Liver (tissue), 9 donors: ENCODE results near the gene USP31. TPM values are rescaled to one million over a fixed set of nuclear protein-coding genes. Genes with fewer than 3 reads are reported as not detected.

Experiments
- DNase-seq: peaks from one replicate; pipeline ENCODE4 v3.0.0-alpha.2; 2017; ENCODE audit warnings: low spot score
- H3K27ac ChIP-seq, 2 donors: one replicate each; pipeline ENCODE4 v1.7.0; 2013; ENCODE audit warnings: inconsistent platforms in 2 of 2, low read length in 2 of 2, control low read depth in 1 of 2, low read depth in 1 of 2, mild to moderate bottlenecking in 1 of 2
- H3K27me3 ChIP-seq, 4 donors: one replicate each; pipeline versions ENCODE4 v1.6.1 to v1.7.0; 2013; ENCODE audit warnings: low read length in 3 of 4, inconsistent platforms in 1 of 4, mild to moderate bottlenecking in 1 of 4, moderate library complexity in 1 of 4; ENCODE audit not compliant: control insufficient read depth in 4 of 4, insufficient read depth in 4 of 4
- H3K36me3 ChIP-seq, 4 donors: one replicate each; pipeline versions ENCODE4 v1.6.1 to v1.7.0; 2013; ENCODE audit warnings: low read length in 3 of 4, mild to moderate bottlenecking in 3 of 4, low read depth in 1 of 4, moderate library complexity in 1 of 4; ENCODE audit not compliant: control insufficient read depth in 4 of 4, insufficient read depth in 3 of 4
- H3K4me1 ChIP-seq, 4 donors: one replicate each; pipeline versions ENCODE4 v1.6.1 to v1.7.0; 2013; ENCODE audit warnings: low read length in 3 of 4, mild to moderate bottlenecking in 3 of 4, moderate library complexity in 1 of 4; ENCODE audit not compliant: control insufficient read depth in 4 of 4, insufficient read depth in 4 of 4
- H3K4me3 ChIP-seq, 3 donors: one replicate each; pipeline versions ENCODE4 v1.6.1 to v1.7.0; 2013; ENCODE audit warnings: low read length in 3 of 3, control low read depth in 1 of 3, low read depth in 1 of 3, mild to moderate bottlenecking in 1 of 3
- H3K9ac ChIP-seq, 2 donors: one replicate each; pipeline ENCODE4 v1.7.0; 2013; ENCODE audit warnings: low read length in 2 of 2, mild to moderate bottlenecking in 2 of 2, moderate library complexity in 2 of 2, control low read depth in 1 of 2, low read depth in 1 of 2
- H3K9me3 ChIP-seq, 4 donors: one replicate each; pipeline versions ENCODE4 v1.6.1 to v1.7.0; 2013; ENCODE audit warnings: low read length in 3 of 4; ENCODE audit not compliant: control insufficient read depth in 4 of 4
- EGR1 ChIP-seq, 2 donors: IDR thresholded peaks; 2 replicates each; pipeline ENCODE4 v1.6.1; 2016 to 2018; ENCODE audit warnings: antibody characterized with exemption in 2 of 2, low read depth in 2 of 2
- FOXA1 ChIP-seq: IDR thresholded peaks from 2 replicates; pipeline ENCODE4 v1.6.1; 2016; ENCODE audit warnings: antibody characterized with exemption
- FOXA2 ChIP-seq: IDR thresholded peaks from 2 replicates; pipeline ENCODE4 v1.6.1; 2016; ENCODE audit warnings: antibody characterized with exemption
- GABPA ChIP-seq, 2 donors: IDR thresholded peaks in 1 of 2; conservative IDR thresholded peaks in 1 of 2; 2 replicates each; pipeline ENCODE4 v1.6.1; 2016; ENCODE audit warnings: antibody characterized with exemption in 2 of 2, mild to moderate bottlenecking in 1 of 2, moderate library complexity in 1 of 2
- HNF4A ChIP-seq, 2 donors: conservative IDR thresholded peaks; 2 replicates each; pipeline ENCODE4 v1.6.1; 2016; ENCODE audit warnings: antibody characterized with exemption in 2 of 2, mild to moderate bottlenecking in 2 of 2
- HNF4G ChIP-seq: IDR thresholded peaks from 2 replicates; pipeline ENCODE4 v1.6.1; 2016; ENCODE audit warnings: antibody characterized with exemption
- JUND ChIP-seq, 2 donors: IDR thresholded peaks; 2 replicates each; pipeline ENCODE4 v1.6.1; 2016; ENCODE audit warnings: antibody characterized with exemption in 2 of 2
- NR2F2 ChIP-seq: IDR thresholded peaks from 2 replicates; pipeline ENCODE4 v1.6.1; 2016; ENCODE audit warnings: antibody characterized with exemption
- RAD21 ChIP-seq, 2 donors: IDR thresholded peaks; 2 replicates each; pipeline ENCODE4 v1.6.1; 2016; ENCODE audit warnings: antibody characterized with exemption in 2 of 2, mild to moderate bottlenecking in 2 of 2
- RXRA ChIP-seq, 2 donors: IDR thresholded peaks; 2 replicates each; pipeline ENCODE4 v1.6.1; 2017 to 2018; ENCODE audit warnings: antibody characterized with exemption in 2 of 2, mild to moderate bottlenecking in 1 of 2
- SP1 ChIP-seq: IDR thresholded peaks from 2 replicates; pipeline ENCODE4 v1.6.1; 2018; ENCODE audit warnings: antibody characterized with exemption, mild to moderate bottlenecking
- TAF1 ChIP-seq: conservative IDR thresholded peaks from 2 replicates; pipeline ENCODE4 v1.6.1; 2016; ENCODE audit warnings: antibody characterized with exemption, mild to moderate bottlenecking
- YY1 ChIP-seq: IDR thresholded peaks from 2 replicates; pipeline ENCODE4 v1.6.1; 2016; ENCODE audit warnings: antibody characterized with exemption, mild to moderate bottlenecking
- WGBS: extraction: QIAGEN DNeasy Blood & Tissue Kit; methylation state at CpG from one replicate; pipeline ENCODE4 v1.1.7; 2013; 5-methylcytosine and 5-hydroxymethylcytosine counted together
- polyA plus RNA-seq, 2 donors: library from polyadenylated mRNA; stranded (reverse) in 1 of 2; unstranded in 1 of 2; fragments of 200-250 nt in 1 of 2; fragments of >200 nt in 1 of 2; fragmentation: Nextera tagmentation in 1 of 2; extraction: Ambion mirVana in 1 of 2; gene quantifications; one replicate each; pipeline versions ENCODE4 v1.2.1 to v1.2.3, GENCODE V29; 2013 to 2015
- total RNA-seq, 2 donors: library from RNA; depleted of rRNA; stranded (reverse); fragments of >200 nt; gene quantifications; one replicate each; pipeline ENCODE4 v1.2.3, GENCODE V29; 2014
- TF ChIP-seq, protein P1 (sequence below): IDR thresholded peaks from 2 replicates; pipeline ENCODE4 v1.6.1; 2016; ENCODE audit warnings: antibody characterized with exemption
- TF ChIP-seq, protein P2 (sequence below): fragments of 150-350 bp; IDR thresholded peaks from 2 replicates; pipeline ENCODE4 v1.5.1; 2017; ENCODE audit warnings: improper control_type of control experiment, low read depth, low read length; ENCODE audit not compliant: missing input control
- TF ChIP-seq, protein P3 (sequence below): IDR thresholded peaks from 2 replicates; pipeline ENCODE4 v1.6.1; 2016; ENCODE audit warnings: antibody characterized with exemption
- TF ChIP-seq, protein P4 (sequence below): IDR thresholded peaks from 2 replicates; pipeline ENCODE4 v1.6.1; 2016; ENCODE audit warnings: antibody characterized with exemption, mild to moderate bottlenecking
- TF ChIP-seq, protein P5 (sequence below): IDR thresholded peaks from 2 replicates; pipeline ENCODE4 v1.6.1; 2016; ENCODE audit warnings: antibody characterized with exemption
- donor health status: healthy.
- donor health status: healthy.
- donor health status: healthy.
- donor health status: healthy.
- donor health status: healthy.

The USP31 gene
- total and polyA plus RNA-seq, 4 donors = 2.4 to 16.4 (median 3.8) TPM

DNA sequence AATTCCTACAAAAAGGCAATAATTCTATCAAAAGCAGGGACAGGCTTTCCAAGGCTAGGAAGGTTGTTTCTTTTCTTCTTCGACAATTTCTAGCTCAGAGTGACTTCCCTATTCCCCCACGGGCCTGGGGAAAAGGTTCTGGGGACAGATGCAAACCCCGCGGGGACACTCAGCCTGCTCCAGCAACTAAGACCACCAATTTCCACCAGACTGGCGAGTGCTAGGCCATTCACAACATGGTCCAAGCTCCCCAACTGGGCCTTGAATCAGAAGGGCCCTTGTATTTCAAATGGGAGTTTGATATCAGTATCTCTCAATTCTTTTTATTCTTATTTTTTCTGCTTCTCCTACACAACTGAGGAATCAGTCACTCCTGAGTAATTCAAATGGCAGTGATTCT is 86.7 kb downstream of the USP31 start:
- no peaks in the 10 kb centered on the region for H3K9me3 ChIP-seq
- H3K27ac ChIP-seq = no peak overlapping the region
- TF ChIP-seq HNF4A (conservative IDR thresholded peaks at IDR 0.05) (no peak), NR2F2 (no peak), RXRA (IDR thresholded peaks at IDR 0.05) (no peak), RAD21 (IDR thresholded peaks at IDR 0.05) (no peak), HNF4G (no peak), SP1 (no peak), FOXA1 (no peak), GABPA (IDR thresholded peaks at IDR 0.05 in 1 of 2, conservative IDR thresholded peaks at IDR 0.05 in 1 of 2) (no peak), TAF1 (no peak), EGR1 (IDR thresholded peaks at IDR 0.05; ENCODE audit: low read depth in 2 of 2) (no peak), JUND (IDR thresholded peaks at IDR 0.05) (no peak)
- TF ChIP-seq, protein P1, sequence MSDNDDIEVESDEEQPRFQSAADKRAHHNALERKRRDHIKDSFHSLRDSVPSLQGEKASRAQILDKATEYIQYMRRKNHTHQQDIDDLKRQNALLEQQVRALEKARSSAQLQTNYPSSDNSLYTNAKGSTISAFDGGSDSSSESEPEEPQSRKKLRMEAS = no peak
- TF ChIP-seq, protein P2, sequence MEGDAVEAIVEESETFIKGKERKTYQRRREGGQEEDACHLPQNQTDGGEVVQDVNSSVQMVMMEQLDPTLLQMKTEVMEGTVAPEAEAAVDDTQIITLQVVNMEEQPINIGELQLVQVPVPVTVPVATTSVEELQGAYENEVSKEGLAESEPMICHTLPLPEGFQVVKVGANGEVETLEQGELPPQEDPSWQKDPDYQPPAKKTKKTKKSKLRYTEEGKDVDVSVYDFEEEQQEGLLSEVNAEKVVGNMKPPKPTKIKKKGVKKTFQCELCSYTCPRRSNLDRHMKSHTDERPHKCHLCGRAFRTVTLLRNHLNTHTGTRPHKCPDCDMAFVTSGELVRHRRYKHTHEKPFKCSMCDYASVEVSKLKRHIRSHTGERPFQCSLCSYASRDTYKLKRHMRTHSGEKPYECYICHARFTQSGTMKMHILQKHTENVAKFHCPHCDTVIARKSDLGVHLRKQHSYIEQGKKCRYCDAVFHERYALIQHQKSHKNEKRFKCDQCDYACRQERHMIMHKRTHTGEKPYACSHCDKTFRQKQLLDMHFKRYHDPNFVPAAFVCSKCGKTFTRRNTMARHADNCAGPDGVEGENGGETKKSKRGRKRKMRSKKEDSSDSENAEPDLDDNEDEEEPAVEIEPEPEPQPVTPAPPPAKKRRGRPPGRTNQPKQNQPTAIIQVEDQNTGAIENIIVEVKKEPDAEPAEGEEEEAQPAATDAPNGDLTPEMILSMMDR = no peak
- TF ChIP-seq, protein P3, sequence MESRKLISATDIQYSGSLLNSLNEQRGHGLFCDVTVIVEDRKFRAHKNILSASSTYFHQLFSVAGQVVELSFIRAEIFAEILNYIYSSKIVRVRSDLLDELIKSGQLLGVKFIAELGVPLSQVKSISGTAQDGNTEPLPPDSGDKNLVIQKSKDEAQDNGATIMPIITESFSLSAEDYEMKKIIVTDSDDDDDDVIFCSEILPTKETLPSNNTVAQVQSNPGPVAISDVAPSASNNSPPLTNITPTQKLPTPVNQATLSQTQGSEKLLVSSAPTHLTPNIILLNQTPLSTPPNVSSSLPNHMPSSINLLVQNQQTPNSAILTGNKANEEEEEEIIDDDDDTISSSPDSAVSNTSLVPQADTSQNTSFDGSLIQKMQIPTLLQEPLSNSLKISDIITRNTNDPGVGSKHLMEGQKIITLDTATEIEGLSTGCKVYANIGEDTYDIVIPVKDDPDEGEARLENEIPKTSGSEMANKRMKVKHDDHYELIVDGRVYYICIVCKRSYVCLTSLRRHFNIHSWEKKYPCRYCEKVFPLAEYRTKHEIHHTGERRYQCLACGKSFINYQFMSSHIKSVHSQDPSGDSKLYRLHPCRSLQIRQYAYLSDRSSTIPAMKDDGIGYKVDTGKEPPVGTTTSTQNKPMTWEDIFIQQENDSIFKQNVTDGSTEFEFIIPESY = no peak
- peaks cover 0 to 3% (median 1%) of the 10 kb centered on the region in 4 donors for H3K4me1 ChIP-seq
- H3K9ac ChIP-seq = no peak overlapping the region
- peaks cover 0 to 11% (median 4%) of the 10 kb centered on the region in 4 donors for H3K36me3 ChIP-seq
- no peaks in the 10 kb centered on the region for H3K27me3 ChIP-seq
- H3K4me3 ChIP-seq = no peak overlapping the region
- 89% methylated on average over 5 of the region's 5 CpGs for WGBS
- no peak for DNase-seq

DNA sequence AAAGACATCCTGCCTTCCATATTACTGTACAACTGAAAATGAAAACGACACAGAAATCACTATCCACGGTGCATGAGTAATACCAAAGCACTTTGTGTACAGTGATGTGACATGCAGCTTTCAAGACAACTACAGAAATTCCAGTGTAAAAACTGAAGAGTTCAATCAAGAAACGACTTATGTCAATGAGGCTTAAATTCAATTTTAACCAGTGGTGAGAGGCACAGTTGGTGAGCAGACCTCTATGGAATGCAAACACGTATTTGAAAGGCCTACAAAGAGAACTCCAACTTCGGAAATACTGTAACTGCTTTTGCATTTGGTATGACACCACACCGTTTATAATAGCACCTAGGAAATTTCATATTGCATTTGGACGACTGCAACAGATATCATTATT is 87.6 kb downstream of the USP31 start:
- Histone ChIP-seq H3K27ac (no peak overlapping the region), H3K36me3 (peaks cover 0 to 3% (median under 1%) of the 10 kb centered on the region in 4 donors), H3K9ac (no peak overlapping the region), H3K4me1 (peaks cover 0 to 3% (median 1%) of the 10 kb centered on the region in 4 donors), H3K4me3 (no peak overlapping the region), H3K9me3 (no peaks in the 10 kb centered on the region), H3K27me3 (no peaks in the 10 kb centered on the region)
- WGBS = 82% methylated on average over 7 of the region's 7 CpGs
- TF ChIP-seq HNF4G = no peak
- no peak for TF ChIP-seq YY1
- TF ChIP-seq, protein P1 = no peak
- no peak for TF ChIP-seq TAF1
- no peak for TF ChIP-seq SP1
- TF ChIP-seq EGR1 (IDR thresholded peaks at IDR 0.05; ENCODE audit: low read depth in 2 of 2) = no peak
- TF ChIP-seq, protein P4, sequence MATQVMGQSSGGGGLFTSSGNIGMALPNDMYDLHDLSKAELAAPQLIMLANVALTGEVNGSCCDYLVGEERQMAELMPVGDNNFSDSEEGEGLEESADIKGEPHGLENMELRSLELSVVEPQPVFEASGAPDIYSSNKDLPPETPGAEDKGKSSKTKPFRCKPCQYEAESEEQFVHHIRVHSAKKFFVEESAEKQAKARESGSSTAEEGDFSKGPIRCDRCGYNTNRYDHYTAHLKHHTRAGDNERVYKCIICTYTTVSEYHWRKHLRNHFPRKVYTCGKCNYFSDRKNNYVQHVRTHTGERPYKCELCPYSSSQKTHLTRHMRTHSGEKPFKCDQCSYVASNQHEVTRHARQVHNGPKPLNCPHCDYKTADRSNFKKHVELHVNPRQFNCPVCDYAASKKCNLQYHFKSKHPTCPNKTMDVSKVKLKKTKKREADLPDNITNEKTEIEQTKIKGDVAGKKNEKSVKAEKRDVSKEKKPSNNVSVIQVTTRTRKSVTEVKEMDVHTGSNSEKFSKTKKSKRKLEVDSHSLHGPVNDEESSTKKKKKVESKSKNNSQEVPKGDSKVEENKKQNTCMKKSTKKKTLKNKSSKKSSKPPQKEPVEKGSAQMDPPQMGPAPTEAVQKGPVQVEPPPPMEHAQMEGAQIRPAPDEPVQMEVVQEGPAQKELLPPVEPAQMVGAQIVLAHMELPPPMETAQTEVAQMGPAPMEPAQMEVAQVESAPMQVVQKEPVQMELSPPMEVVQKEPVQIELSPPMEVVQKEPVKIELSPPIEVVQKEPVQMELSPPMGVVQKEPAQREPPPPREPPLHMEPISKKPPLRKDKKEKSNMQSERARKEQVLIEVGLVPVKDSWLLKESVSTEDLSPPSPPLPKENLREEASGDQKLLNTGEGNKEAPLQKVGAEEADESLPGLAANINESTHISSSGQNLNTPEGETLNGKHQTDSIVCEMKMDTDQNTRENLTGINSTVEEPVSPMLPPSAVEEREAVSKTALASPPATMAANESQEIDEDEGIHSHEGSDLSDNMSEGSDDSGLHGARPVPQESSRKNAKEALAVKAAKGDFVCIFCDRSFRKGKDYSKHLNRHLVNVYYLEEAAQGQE = no peak
- no peak for TF ChIP-seq RAD21 (IDR thresholded peaks at IDR 0.05)
- TF ChIP-seq NR2F2 = no peak
- TF ChIP-seq RXRA (IDR thresholded peaks at IDR 0.05) = no peak
- TF ChIP-seq, protein P5, sequence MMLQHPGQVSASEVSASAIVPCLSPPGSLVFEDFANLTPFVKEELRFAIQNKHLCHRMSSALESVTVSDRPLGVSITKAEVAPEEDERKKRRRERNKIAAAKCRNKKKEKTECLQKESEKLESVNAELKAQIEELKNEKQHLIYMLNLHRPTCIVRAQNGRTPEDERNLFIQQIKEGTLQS = no peak
- no peak for TF ChIP-seq FOXA1
- TF ChIP-seq HNF4A (conservative IDR thresholded peaks at IDR 0.05) = no peak
- TF ChIP-seq GABPA (IDR thresholded peaks at IDR 0.05 in 1 of 2, conservative IDR thresholded peaks at IDR 0.05 in 1 of 2) = no peak
- TF ChIP-seq, protein P3 = no peak
- no peak for TF ChIP-seq JUND (IDR thresholded peaks at IDR 0.05)
- TF ChIP-seq, protein P2 = no peak
- no peak for TF ChIP-seq FOXA2
- DNase-seq = no peak
